GM18909 (cell line): Measurements from ENCODE around the gene DYNLT2B.
"Not testable (repeated sequence)": the region's sequence is repeated elsewhere in the genome, so short reads cannot be mapped to it uniquely, and the experiment has no call there.

Experiments
- ATAC-seq: cut with Tn5 transposase; IDR thresholded peaks from one replicate; pipeline ENCODE4 v1.9.1; 2021; ENCODE audit warnings: mild to moderate bottlenecking; ENCODE audit not compliant: unreplicated experiment, poor library complexity

The DYNLT2B gene

DNA sequence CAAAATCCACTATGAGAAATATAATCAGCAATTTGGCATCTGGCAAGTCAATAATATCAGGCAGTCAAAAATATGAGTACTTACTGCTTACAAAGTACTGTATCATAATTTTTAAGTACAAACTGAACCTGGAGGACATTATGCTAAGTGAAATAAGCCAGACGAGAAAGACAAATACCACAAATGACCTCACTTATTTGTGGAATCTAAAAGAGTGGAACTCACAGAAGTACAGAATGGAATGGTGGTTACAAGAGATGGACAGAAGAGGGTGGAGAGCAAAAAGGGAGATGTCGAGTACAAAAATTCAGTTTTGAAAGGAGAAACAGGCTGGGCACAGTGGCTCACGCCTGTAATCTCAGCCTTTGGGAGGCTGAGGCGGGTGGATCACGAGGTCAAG lies 42.9 kb downstream of the DYNLT2B start:
- ATAC-seq = no peak

GRCh38 chr3:196274585-196274984 lies 43.5 kb downstream of the DYNLT2B start:
- peak; percentile 83 for ATAC-seq

DNA sequence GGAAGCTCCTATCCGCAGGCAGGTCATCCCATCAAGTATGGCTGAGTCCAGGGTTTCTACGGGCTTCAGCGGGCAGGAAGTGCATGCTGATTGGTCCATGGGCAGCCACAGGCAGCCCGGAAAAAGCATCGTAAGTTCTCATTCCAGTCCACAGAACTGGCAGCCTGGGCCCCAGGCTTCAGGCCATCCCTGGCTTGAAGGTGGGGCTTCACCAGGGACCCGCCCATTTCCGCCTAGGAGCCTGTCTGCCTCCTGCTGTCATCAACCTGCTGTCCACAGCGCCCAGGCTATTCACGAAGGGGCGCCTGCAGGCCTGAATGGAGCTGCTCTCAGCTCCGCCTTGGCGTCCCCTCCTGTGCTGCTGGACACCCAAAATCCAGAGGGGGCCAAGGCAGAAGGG lies 44.4 kb downstream of the DYNLT2B start:
- no peak for ATAC-seq

GRCh38 chr3:196272826-196273225 lies 45.2 kb downstream of the DYNLT2B start:
- ATAC-seq = no peak

GRCh38 chr3:196270499-196270898 lies 47.5 kb downstream of the DYNLT2B start:
- ATAC-seq = no peak

GRCh38 chr3:196268284-196269163 lies 49.5 kb downstream of the DYNLT2B start:
- ATAC-seq = no peak

GRCh38 chr3:196263819-196264218 lies 54.2 kb downstream of the DYNLT2B start:
- no peak for ATAC-seq

GRCh38 chr3:196260784-196261183 lies 57.3 kb downstream of the DYNLT2B start:
- no peak for ATAC-seq

GRCh38 chr3:196255776-196256175 lies 62.3 kb downstream of the DYNLT2B start:
- ATAC-seq = no peak

- no peak for ATAC-seq
These were observed 63.4 kb downstream of the DYNLT2B start for GRCh38 chr3:196254376-196255283.

GRCh38 chr3:196251918-196252317 lies 66.1 kb downstream of the DYNLT2B start:
- no peak for ATAC-seq

DNA sequence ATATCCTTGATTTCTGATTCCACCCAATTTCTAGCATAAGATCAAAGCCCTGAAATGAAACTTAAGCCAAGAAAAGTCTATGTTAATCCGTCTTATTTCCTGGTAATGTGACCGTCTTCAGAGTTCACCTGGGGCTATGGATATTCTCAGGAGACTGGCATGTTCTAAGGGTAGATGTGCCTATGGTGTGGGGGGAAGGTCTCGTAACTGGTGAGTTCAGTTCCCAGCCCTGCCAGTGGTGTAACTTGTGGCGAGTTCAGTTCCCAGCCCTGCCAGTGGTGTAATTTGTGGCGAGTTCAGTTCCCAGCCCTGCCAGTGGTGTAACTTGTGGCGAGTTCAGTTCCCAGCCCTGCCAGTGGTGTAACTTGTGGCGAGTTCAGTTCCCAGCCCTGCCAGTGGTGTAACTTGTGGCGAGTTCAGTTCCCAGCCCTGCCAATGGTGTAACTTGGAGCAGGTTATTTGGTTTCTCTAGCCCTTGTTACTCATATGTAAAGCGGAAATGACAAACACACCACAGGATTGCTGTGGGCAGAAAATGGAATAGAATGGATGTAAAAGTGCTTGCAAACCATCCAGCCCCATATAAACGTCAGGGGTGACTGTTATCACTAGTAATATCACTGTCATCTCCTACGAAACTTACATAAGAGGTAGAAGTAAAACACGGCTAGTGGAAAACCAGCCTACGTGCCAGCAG lies 71.3 kb downstream of the DYNLT2B start:
- no peak for ATAC-seq

GRCh38 chr3:196244166-196244565 lies 73.9 kb downstream of the DYNLT2B start:
- not testable (repeated sequence) for ATAC-seq

DNA sequence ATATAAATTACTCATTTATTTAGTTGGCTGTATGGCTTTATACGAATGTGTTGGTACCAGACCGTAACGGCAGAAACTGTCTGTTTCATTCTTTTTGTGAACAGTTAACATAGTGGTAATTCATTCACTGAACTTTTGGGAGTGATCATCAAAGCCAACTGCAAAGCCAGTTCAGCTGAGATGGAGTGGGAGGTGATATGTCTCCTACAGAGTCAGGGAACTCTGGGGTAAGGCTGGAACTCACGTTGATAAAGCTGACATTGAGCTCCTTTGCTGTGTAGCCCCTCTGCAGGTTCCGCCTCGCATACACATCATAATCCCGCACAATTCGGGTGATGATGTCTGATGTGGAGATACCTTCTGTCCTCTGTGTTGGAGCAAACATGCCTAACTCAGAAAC lies 76.3 kb downstream of the DYNLT2B start:
- no peak for ATAC-seq
